SKM-1 treated with dmso at 0.1 percent for 144 hours (cell line): ENCODE results near the gene TMEM263.

Experiments used
- DNase-seq: peaks from one replicate; lab custom pipeline; 2025; ENCODE audit not compliant: unreplicated experiment; lab: John Stamatoyannopoulos, UW

Gene TMEM263

GRCh38 chr12:106947461-106947860 lies 8.2 kb upstream of the TMEM263 start:
- no peak for DNase-seq

DNA sequence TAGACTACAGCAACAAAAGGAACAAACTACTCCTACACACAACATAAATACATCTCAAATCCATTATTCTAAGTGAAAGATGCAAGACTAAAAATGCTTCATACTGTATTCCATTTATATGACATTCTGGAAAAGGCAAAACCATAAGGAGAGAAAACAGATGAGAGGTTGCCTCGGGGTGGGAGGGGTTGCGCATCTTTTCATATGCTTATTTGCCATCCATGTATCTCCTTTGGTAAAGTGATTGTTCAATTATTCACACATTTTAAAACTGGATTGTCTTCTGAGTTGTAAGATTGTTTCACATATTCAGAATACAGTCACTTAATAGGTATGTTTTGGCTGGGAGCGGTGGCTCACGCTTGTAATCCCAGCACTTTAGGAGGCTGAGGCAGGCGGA lies 5.1 kb upstream of the TMEM263 start:
- DNase-seq = no peak

GRCh38 chr12:106953352-106954250 lies 2.1 kb upstream of the TMEM263 start:
- no peak for DNase-seq

- DNase-seq = no peak
These were observed 988 bp upstream of the TMEM263 start for GRCh38 chr12:106954462-106955376.

GRCh38 chr12:106956048-106956578 lies 406 bp downstream of the TMEM263 start:
- DNase-seq = no peak

- no peak for DNase-seq
These were observed 1.9 kb downstream of the TMEM263 start for GRCh38 chr12:106957583-106957982.

GRCh38 chr12:106960443-106960842 lies 4.7 kb downstream of the TMEM263 start:
- DNase-seq = no peak

GRCh38 chr12:106962286-106962685 lies 6.6 kb downstream of the TMEM263 start:
- no peak for DNase-seq

- DNase-seq = no peak
These were observed 8.8 kb downstream of the TMEM263 start for GRCh38 chr12:106964526-106964925.

- DNase-seq = no peak
These were observed 15.4 kb downstream of the TMEM263 start for GRCh38 chr12:106971065-106971464.

GRCh38 chr12:106973545-106973944 lies 17.8 kb downstream of the TMEM263 start:
- DNase-seq = no peak

- DNase-seq = no peak
These were observed 18.8 kb downstream of the TMEM263 start for GRCh38 chr12:106974511-106974910.

- DNase-seq = no peak
These were observed 19.4 kb downstream of the TMEM263 start for GRCh38 chr12:106975098-106975497.

DNA sequence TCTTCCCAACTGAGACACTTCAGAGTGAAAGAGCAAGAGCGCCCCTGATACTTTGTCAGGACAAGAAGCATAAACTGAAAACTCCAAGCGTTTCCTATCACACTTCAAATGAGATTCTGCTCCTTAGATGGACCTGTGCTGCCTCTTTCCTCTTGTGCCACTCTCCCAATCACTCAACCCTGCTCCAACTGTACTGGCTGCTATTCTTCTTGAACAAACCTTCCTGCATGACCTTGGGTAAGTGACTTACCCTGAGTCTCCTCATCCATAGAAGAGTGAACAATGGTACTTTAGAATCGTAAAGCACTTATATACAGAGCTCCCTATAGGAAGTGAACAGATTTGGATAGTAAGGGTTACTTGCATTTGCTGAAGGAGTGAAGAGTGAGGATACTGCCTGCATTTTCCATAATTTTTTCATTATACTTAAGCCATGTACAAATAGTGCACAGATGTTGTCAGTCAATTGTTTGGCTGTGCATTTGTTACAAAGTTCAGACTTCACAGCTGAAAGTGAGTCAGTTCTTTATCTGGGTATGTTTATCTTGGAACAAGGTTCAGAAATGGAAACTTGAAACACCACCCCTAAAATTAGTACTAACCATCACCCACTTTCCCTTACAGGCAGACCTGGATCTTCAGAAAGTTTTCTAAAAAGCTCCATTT lies 20.4 kb downstream of the TMEM263 start:
- no peak for DNase-seq

- no peak for DNase-seq
These were observed 21.0 kb downstream of the TMEM263 start for GRCh38 chr12:106976668-106977067.

GRCh38 chr12:106978035-106978800 lies 22.5 kb downstream of the TMEM263 start:
- DNase-seq = no peak

DNA sequence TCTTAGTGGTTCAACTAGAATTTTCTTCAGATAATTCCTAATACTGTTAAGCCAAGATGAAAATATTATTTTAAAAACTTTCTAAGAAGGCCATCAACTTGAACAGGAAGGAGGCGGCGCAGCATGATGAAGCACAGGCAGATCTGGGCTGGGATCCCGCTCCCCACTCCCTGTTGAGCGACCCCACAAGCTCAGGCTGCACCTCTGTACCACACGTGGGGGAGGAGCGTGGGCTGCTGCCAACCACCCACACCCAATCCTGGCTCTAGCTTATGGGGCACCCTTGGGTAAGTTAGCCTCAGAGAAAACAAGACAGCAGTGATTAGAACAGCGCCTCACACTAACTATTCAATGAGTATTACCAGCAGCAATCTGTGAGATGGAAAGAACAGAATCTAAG lies 25.2 kb downstream of the TMEM263 start:
- no peak for DNase-seq

DNA sequence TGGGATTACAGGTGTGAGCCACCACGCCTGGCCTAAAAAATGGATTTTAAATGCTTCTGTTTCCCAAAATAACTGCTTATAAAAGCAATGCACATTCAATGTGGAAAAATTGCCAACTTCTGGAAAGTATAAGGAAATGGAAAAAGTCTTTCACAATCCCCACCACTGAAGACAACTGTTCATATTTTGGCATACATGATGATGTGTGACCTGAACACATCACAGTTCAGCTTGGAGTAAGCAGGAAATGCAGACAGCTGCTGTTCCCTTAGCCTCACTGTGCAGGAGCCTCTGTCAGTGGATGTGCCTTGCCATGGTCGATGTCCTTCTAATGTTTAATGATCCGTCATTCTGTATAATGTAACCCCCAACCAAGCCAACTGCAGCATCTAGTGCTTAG lies 26.1 kb downstream of the TMEM263 start:
- DNase-seq = no peak

- DNase-seq = no peak
These were observed 26.5 kb downstream of the TMEM263 start for GRCh38 chr12:106982229-106982628.

- DNase-seq = no peak
These were observed 29.0 kb downstream of the TMEM263 start for GRCh38 chr12:106984588-106985137.
